H1 (cell line): ENCODE results near the gene VWA2. TPM values are rescaled to one million over a fixed set of nuclear protein-coding genes. Genes with fewer than 3 reads are reported as not detected.

Experiments used
- CREB1 ChIP-seq: IDR thresholded peaks from 2 replicates; pipeline ENCODE4 v1.6.1; 2012; ENCODE audit warnings: inconsistent platforms
- E2F6 ChIP-seq: IDR thresholded peaks from 2 replicates; pipeline ENCODE4 v1.6.1; 2012; ENCODE audit warnings: inconsistent platforms
- GABPA ChIP-seq: IDR thresholded peaks from 2 replicates; pipeline ENCODE4 v1.6.1; 2011; ENCODE audit warnings: mild to moderate bottlenecking, low read length, moderate library complexity, borderline replicate concordance; ENCODE audit not compliant: insufficient read depth
- POLR2A ChIP-seq, 2 experiments: IDR thresholded peaks; 1 replicate in 1 of 2; 2 replicates in 1 of 2; pipeline ENCODE4 v1.6.1; 2011; ENCODE audit warnings: low read depth in 2 of 2, low read length in 2 of 2, mild to moderate bottlenecking in 2 of 2; ENCODE audit errors: control extremely low read depth in 1 of 2
- ZNF274 ChIP-seq: IDR thresholded peaks from 2 replicates; pipeline ENCODE4 v1.7.0; 2012; ENCODE audit warnings: low read length, borderline replicate concordance; ENCODE audit errors: extremely low read depth
- polyA plus RNA-seq, 7 experiments: library from polyadenylated mRNA; depleted of rRNA in 3 of 7; stranded (reverse) in 5 of 7; unstranded in 2 of 7; fragments of >200 nt in 5 of 7; fragments of 200-250 nt in 2 of 7; gene quantifications; 1 replicate in 5 of 7; 2 replicates in 1 of 7; 4 replicates in 1 of 7; pipeline versions ENCODE4 v1.2.1 to v1.2.3, GENCODE V29; 2011 to 2013; ENCODE audit warnings: missing spikeins in 2 of 7, mixed read lengths in 2 of 7
- total RNA-seq: library from RNA; stranded (reverse); fragmentation: NEBNext Ultra II Directional; extraction: Animal tissue kit (Norgen Biotek cat#: 25700); gene quantifications from 2 replicates; pipeline ENCODE4 v1.2.1, GENCODE V29; 2021

Gene VWA2
- total and polyA plus RNA-seq, 2 of the 8 experiments (the other 6 are each of a cell fraction or from before 2014, with no cell fraction given), result 2.8 to 2.9 TPM

GRCh38 chr10:114221235-114221634, 17.8 kb upstream of the VWA2 start (continued):
- TF ChIP-seq GABPA (no peak), CREB1 (no peak), E2F6 (no peak), POLR2A (IDR thresholded peaks at IDR 0.05; ENCODE audit: control extremely low read depth in 1 of 2, low read depth in 2 of 2, low read length in 2 of 2) (no peak), ZNF274 (no peak)
